Stimulated activated CD4-positive, alpha-beta T cell treated with anti-CD3 and anti-CD28 coated beads, TNF-alpha, amount 100 ng/mL, for 4 hours (primary cell): ENCODE data around the gene MYCBP2.
"Not testable (repeated sequence)": the region's sequence is repeated elsewhere in the genome, so short reads cannot be mapped to it uniquely, and the experiment has no call there.

Source experiments
- DNase-seq, 3 experiments: peaks; one replicate each; pipeline ENCODE4 v3.0.0-alpha.2; 2020; ENCODE audit warnings: low read depth in 3 of 3

Gene MYCBP2, protein sequence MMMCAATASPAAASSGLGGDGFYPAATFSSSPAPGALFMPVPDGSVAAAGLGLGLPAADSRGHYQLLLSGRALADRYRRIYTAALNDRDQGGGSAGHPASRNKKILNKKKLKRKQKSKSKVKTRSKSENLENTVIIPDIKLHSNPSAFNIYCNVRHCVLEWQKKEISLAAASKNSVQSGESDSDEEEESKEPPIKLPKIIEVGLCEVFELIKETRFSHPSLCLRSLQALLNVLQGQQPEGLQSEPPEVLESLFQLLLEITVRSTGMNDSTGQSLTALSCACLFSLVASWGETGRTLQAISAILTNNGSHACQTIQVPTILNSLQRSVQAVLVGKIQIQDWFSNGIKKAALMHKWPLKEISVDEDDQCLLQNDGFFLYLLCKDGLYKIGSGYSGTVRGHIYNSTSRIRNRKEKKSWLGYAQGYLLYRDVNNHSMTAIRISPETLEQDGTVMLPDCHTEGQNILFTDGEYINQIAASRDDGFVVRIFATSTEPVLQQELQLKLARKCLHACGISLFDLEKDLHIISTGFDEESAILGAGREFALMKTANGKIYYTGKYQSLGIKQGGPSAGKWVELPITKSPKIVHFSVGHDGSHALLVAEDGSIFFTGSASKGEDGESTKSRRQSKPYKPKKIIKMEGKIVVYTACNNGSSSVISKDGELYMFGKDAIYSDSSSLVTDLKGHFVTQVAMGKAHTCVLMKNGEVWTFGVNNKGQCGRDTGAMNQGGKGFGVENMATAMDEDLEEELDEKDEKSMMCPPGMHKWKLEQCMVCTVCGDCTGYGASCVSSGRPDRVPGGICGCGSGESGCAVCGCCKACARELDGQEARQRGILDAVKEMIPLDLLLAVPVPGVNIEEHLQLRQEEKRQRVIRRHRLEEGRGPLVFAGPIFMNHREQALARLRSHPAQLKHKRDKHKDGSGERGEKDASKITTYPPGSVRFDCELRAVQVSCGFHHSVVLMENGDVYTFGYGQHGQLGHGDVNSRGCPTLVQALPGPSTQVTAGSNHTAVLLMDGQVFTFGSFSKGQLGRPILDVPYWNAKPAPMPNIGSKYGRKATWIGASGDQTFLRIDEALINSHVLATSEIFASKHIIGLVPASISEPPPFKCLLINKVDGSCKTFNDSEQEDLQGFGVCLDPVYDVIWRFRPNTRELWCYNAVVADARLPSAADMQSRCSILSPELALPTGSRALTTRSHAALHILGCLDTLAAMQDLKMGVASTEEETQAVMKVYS (N-terminal part only)

DNA sequence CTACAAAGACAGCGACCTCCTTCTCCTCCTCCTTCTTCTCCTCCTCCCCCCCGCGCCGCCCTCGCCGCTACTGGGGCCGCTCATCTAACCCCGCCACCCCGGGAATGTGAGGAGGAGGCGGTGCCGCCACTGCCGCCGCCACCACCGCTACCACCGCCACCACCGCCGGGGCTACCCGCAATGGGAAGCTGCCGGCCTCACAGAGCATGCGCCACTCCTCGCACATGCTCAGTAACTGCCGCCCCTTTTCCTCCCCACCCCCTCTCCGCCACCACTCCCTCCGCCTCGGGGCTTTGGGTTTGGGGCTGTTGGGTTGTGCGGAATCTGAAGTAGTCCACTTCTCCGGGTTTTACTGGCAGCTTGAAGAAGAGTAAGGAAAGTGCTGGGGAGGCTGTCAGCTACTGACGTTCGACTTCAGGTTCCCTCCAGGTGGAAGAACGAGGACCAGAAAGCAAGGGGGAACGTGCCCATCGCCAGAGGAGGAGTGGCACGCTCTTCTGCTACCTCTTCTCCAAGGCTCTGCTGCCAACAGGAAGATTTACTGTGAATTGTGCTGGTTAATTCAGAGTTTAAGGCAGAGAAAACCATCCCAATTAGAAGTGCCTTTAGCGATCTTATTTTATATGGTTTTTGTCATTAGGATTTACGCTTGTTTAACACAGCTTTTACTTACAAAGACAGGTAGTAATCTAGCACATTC, at the start of gene MYCBP2:
TSS of gene MYCBP2 (minus strand) at position 190 of the 700 bp plus-strand sequence. CDS start 319 bp downstream, outside the sequence.
- DNase-seq: peak; percentile 91 to 97 (median 96)

DNA sequence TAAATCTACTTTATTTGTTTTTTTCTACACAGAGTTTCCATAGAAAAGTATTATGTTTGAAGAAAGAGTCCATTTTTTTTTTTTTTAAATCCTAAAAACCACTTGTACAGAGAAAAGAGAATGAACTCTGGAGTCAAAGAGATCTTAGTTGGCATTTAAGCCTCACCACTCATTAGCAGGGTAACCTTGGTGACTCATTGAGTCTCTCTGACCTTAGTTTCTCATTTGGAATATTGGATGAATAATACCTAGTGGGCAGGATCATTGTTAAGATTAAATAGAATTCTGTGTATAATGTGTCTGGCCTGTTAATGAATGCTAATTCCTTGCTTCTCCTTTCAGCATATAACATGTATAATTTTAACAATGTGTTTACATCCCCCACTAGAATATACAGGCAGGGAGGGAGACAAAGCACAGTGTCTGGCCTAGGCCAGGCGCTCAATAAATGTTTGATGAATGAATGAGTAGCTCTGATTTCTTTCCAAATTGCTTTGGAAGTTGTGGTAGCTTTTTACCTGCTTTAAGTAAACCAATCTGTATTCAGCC, 48.7 kb upstream of the MYCBP2 start:
- no peak for DNase-seq

DNA sequence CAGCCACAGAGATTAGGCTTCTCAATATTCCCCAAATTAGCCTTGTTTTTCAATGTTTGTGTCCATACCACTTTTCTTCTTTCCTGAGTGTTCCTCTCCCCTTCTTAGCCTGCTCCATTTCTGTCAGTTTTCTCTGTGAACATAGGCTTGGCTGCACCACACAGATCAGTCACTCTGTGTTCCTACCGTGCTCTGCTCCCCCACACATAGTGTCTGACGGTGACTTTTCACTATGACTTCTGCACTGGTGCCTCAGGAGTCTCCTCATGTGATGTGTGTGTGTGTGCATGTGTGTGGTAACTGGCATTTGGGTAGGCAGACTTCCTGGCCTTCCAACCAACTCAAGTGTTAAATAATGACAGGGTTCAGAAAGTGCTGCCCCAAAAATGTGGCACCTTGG, 47.9 kb upstream of the MYCBP2 start:
- DNase-seq: no peak

DNA sequence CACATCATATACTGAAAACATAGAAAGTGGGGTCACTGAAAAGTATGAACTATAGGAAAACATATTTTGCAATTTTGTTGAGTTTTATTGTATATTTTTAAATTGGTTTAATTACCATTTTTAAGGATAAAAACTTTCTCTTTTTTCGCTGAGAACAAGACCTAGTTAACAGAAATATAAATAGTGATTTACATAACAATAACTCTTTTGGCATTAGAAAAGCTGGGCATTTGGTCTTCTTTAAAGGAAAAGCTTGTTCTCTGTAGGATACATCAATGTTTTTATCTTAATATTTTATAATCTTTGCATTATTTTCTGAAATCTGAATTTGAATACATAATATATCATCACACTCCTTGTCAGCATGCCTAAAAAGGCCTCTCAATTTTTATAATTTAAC, 47.4 kb upstream of the MYCBP2 start:
- DNase-seq: no peak

DNA sequence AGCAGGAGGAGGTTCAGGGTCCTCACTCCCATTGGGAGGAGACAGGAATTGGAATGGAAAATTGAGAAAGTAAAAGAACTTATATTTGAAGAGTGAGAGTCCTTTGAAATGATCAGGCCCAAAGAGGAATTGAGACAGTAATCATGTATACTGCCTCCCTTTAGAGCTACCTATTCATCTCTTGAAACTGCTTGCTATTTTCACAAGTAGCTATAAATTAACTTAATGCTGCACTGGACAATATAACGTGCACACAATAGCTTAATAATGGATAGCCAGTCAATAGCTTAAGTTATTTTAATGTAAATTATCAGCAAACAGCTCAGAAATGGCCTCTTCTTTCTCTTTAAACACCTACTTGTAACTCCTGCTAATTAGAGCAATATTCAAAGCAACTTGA, 46.6 kb upstream of the MYCBP2 start:
- no peak for DNase-seq

DNA sequence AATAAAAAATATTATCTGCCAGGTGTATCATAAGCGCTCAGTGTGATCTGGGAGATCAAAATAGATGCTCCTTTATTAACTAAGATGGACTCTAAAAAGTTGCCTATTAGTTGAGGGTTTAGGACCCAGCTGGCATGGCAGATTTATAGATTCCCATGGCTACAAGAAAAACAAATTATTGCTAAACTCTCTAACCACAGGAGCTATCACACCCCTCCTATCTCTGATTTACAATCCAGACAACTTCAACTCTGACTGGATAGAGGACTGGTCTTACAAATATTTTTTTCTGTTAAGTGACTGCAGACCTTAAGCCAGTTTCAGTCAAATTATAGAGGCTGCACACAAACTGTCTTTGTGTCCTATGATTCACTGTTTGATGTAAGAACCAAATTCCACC, 45.4 kb upstream of the MYCBP2 start:
- DNase-seq: no peak

DNA sequence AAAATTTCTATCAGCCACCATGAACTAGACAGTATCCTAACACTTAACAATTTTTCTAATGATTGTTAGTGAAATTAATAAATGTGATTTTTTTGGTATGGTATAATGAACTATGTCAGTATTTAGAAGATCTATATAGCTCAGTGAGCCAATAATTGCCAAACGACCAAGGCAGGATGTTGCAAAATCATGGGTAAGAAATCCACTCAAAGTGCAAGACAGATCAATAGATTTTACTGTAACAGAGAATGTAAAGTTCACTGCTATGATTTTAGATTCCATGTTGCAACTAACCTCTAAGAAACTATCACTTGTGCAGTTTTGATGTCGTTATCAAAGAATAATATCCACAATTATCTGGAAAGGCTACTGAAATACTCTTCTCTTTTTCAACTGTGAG, 44.0 kb upstream of the MYCBP2 start:
- DNase-seq: no peak

DNA sequence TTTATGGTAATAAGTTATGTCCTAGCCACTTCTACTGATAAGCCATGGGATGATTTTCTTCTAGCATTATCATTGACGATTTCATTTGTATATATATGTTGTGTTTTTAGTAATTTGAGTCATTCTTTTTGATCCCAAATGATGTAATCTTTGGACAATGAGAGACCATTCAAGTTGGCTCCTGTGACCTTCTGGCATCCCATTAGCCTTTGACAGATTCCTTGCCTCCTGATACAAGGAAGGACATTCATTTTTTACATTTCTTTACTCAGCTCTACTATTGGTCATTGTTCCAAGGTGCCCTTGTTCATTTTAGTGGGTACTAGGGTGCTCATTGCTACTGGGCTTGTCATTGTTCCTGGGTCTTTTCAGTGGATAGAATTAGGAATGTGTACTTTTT, 35.3 kb upstream of the MYCBP2 start:
- no peak for DNase-seq

DNA sequence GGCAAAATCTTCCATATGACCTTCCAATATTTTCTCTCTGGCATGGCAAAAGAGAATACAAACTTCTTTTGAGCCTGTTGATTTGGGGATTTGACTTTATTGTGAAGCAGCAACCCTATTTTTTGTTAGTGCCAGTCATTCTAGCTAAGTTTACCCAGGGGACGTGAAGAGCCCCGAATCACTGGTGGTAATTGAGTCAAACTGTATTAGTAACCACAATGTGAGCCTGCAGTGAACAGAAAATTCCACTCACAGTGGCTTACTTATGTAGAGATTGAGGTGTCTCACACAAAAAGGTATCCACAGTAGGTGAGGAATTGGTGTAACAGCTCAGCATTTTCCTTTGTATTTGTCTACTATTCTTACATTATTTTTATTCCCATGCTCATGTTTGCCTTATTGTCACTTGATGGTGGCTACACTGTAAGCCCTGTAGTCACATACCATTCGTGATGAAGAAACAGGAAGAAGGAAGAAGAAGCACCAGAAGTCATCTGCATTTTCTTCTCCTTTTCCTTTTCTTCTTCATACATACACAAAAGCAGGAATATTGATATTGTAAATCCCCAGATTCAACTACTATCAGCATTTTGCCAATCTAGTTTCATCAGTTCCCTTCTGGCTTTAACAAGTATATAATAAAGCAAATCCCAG, 33.3 kb upstream of the MYCBP2 start:
- no peak for DNase-seq

DNA sequence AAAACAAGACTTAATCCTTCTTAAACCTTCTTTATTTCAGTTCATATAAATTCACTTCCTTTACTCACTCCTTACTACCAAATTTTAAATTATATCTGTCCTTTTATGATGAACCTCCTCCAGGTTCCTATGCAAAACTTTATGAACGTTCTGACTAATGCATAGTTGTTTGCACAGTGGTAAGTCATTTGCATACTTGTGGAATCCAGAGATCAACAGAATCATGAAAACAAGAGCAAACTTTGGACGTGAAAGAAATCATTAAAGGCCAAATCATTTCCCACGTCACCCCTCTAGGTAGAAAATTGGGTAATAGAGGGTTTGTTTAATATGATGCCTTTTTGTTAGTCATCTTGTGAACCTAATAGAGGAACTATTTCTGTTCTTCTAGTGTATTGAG, 32.3 kb upstream of the MYCBP2 start:
- DNase-seq: no peak

DNA sequence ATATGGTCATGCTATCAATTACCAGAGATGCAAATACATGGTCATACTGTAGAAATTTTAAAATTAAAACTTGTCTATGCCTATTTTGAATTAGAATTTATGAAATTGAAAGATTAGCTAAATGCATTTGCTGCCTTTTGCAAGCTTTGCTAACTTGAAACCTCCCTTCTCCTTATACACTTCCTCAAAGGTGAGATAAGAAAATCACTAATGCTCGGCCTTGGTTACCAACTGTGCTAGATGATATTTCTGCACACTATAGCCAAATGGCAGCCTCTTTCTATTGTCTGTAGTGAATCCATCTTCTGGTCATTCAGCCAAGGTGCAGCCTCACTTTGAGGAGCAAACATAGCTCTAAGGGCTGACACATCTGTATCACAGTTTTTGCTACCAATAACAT, 31.1 kb upstream of the MYCBP2 start:
- DNase-seq: no peak

DNA sequence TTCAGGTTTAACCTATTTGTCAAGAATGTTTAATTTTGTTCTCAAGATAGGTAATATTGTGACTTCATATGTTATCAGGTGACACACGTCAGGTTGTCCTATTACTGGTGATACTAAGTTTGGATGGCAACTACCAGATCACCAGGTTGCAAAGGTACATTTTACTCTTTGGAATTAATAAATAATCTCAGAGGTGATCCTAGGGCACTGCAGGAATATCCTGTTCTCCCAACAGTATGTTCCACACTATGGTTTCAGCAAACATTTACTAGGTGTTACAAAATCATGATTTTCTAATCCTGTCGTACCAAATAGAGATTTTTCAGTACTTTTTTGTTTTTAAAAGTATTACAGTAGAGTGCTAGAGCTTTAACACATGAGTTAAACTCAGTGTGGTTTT, 29.3 kb upstream of the MYCBP2 start:
- no peak for DNase-seq

DNA sequence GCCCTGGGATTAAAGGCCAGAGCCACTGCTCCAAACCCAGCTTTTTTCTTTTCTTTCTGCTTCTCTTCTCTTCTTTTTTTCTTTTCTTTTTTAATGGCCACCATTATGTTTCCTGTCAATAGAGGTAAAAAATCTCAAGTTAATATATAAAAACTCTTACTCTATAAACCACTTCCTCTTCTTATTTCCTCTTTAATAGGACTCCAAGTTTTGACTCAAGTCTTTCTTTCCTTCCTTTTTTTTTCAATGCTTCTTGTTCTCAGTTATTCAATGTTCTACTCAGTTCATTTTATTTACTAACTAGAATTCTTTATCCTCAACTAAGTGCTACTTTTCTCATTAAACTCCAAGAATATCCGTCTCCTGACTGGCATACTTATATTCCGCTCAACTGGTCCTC, 27.1 kb upstream of the MYCBP2 start:
- no peak for DNase-seq

DNA sequence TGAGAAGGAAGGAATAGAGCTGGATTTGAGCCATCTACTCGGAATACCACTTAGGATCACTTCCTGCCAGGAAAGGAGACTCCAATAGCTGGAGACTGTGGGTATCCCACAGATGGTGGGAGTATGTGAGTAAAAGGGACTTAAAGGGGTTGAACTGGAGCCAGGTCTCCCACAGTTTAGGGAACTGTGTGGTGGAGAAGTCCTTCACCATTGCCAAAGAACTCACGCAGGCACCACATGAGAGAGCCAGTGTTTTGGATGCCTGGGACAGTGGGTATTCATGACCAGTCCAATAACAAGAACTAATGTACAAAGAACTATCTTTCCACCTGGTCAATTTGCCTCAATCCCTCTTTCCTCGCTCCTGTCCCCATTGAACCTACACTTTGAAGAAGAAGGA, 24.4 kb upstream of the MYCBP2 start:
- no peak for DNase-seq

DNA sequence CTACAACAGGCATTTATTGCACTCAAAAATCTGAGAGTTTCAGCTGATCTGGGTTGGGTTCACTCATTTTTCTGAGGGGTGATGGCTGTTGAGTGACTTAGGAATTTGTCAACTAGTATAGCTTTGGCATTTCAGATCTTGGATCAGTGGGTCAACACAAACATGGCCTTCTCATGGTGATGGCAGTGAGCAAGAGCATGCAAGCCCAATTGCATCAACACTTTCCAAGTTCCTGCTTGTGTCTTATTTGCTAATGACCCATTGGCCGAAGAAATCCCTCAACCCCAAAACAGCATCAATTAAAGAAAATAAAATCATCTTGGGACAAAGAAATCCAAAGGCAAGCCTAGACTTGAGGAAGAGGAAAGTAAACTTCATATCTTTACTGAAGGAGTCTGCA, 23.9 kb upstream of the MYCBP2 start:
- no peak for DNase-seq

DNA sequence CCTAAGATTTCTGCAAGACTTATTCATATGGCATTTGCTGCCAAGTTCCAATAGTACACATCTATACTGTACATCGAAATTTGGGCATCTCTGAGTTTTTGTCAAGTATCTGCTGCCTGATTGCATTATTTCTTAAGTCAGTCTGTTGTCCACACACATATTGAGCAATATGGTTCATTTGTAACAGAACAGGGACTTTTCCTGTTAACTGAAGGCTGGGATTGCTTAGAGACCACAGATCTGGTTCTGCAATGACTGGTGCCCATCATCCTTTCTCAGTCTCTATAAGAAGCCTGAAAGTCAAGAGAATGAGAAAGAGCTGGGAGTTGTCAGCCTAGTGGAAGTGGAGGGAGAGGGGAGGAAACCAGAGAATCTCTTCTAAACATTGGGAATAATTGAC, 22.5 kb upstream of the MYCBP2 start:
- no peak for DNase-seq

DNA sequence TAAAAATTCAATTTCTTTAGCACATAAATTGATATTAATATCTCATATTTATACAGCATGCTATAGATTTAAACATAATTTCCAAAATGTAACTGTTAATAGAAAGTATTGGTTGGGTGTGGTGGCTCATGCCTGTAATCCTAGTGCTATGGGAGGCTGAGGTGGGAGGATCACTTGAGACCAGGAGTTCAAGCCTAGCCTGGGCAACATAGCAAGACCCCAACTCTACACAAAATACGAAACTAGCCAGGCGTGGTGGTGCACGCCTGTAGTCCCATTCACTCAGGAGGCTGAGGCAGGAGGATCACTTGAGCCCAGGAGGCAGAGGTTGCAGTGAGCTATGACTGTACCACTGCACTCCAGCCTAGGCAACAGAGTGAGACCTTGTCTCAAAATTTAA, 20.5 kb upstream of the MYCBP2 start:
- DNase-seq: not testable (repeated sequence)

DNA sequence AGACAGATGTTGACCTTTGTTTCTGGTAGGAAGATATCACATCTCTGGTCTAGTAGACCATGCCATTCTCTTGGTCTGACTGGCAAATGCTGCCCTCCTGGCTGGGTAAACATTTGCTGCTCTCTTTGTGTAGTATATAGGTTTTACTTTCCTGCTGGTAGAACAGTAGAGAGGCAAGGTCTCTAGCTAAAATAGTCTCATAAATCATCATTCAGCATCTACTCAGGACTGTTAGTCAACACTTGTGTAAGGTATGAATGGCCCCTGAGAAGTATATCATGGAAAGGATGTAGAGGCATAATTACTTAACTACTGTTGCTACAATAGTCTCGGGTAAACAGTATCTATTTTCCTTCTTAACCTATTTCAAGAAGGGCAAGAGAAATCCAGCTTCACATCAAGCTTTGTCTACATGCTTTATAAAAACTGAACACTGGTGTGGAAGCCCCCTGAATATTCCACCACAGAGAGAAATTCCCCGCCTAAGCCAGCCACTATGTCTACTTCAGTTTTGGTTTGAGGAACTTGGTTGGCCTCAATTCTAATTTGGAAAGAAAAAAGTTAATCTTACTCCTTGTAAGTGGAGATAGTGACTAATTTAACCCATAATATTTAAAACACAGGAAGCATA, 18.4 kb upstream of the MYCBP2 start:
- DNase-seq: no peak

DNA sequence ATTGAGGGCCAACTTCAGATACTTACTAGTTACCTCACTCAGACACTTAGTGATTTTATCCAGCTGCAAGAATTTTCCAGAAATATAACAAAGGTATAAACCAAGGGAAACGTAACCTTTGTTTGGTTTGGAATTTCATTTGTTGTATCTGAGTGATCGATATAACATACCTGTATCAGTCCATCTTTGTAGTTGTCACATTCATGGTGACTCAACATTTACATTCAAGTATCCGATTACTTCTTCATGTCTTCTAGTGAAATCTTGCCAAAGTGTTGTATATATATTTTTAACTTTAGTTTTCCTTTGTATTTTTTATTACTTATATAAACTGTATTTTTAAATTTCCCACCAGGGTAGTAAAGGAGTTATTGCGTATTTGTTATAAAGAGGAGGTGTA, 16.9 kb upstream of the MYCBP2 start:
- DNase-seq: no peak

DNA sequence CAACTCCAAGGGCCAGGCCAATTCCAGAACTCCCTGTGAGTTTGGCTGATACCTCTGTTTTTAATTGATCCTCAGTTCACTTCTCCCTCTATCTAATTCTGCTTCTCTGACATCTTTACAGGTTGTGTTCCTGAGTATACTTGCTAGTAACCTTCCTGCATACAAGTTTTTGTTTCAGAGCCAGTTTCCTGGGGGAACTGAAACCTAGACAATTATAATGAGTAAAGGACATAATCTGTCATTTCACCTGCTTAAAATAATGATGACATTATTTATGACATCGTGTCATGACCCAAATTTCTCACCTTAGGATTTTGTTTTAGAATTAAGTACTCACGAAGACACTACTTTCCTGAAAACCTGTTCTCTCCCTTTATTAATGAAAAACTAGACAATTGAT, 12.5 kb upstream of the MYCBP2 start:
- DNase-seq: no peak
